CD4-positive, alpha-beta T cell (primary cell): Measurements from ENCODE around the gene RASAL2. TPM values are rescaled to one million over a fixed set of nuclear protein-coding genes. Genes with fewer than 3 reads are reported as not detected.
A peak's percentile ranks its signal among the peaks of the same experiment; 100 is the strongest.

ENCODE experiments used
- ATAC-seq: fragments of 200-7000 bp; cut with Tn5 transposase; one replicate; pipeline ENCODE4 v1.10.0; 2022; ENCODE audit warnings: mild to moderate bottlenecking; ENCODE audit not compliant: poor library complexity
- CTCF ChIA-PET: fragments of 350-600 bp; sonication (Branson Sonifier 250); formaldehyde crosslinking; loops from one replicate; lab custom pipeline; 2021; ENCODE audit warnings: antibody characterized with exemption, inconsistent platforms; lab: Charles Lee
- POLR2A ChIA-PET: fragments of 350-600 bp; sonication (Branson Sonifier 250); formaldehyde crosslinking; loops from one replicate; lab custom pipeline; 2021; ENCODE audit warnings: antibody characterized with exemption, inconsistent platforms; lab: Charles Lee
- DNase-seq, 14 experiments: peaks; one replicate each; pipeline ENCODE4 v3.0.0-alpha.2; 2013 to 2020; ENCODE audit warnings: mixed read lengths in 2 of 14
- H3K27ac ChIP-seq, 2 donors: one replicate each; pipeline versions ENCODE4 v1.5.1 to v1.7.0; 2013; ENCODE audit warnings: low read length in 2 of 2, low read depth in 1 of 2, mild to moderate bottlenecking in 1 of 2
- H3K27me3 ChIP-seq, 2 experiments: 1 replicate in 1 of 2; 2 replicates in 1 of 2; pipeline versions ENCODE4 v1.6.1 to v1.7.0; 2013; ENCODE audit warnings: low read length in 2 of 2, control low read depth in 1 of 2, mild to moderate bottlenecking in 1 of 2, moderate library complexity in 1 of 2; ENCODE audit not compliant: insufficient read depth in 2 of 2, control insufficient read depth in 1 of 2
- H3K36me3 ChIP-seq: one replicate; pipeline ENCODE4 v1.6.1; 2013; ENCODE audit warnings: low read length, control low read depth; ENCODE audit not compliant: insufficient read depth
- H3K4me1 ChIP-seq: one replicate; pipeline ENCODE4 v1.6.1; 2013; ENCODE audit warnings: low read length, control low read depth; ENCODE audit not compliant: insufficient read depth
- H3K4me3 ChIP-seq: one replicate; pipeline ENCODE4 v1.5.1; 2013; ENCODE audit warnings: mild to moderate bottlenecking, low read length, moderate library complexity
- H3K9me3 ChIP-seq, 2 experiments: 1 replicate in 1 of 2; 2 replicates in 1 of 2; pipeline versions ENCODE4 v1.6.1 to v1.7.0; 2013; ENCODE audit warnings: low read length in 2 of 2, mild to moderate bottlenecking in 2 of 2, control low read depth in 1 of 2, moderate library complexity in 1 of 2; ENCODE audit not compliant: control insufficient read depth in 1 of 2, insufficient read depth in 1 of 2
- H3K27ac Mint-ChIP-seq: one replicate; pipeline ENCODE4 v1.8.0; 2020; ENCODE audit warnings: mixed read lengths
- H3K27me3 Mint-ChIP-seq: one replicate; pipeline ENCODE4 v1.8.0; 2021; ENCODE audit warnings: mixed read lengths
- H3K36me3 Mint-ChIP-seq: one replicate; pipeline ENCODE4 v1.8.0; 2021; ENCODE audit warnings: low read depth, mixed read lengths
- H3K4me1 Mint-ChIP-seq: one replicate; pipeline ENCODE4 v1.8.0; 2021; ENCODE audit warnings: low read depth, mixed read lengths
- H3K4me3 Mint-ChIP-seq: one replicate; pipeline ENCODE4 v1.8.0; 2020; ENCODE audit warnings: mild to moderate bottlenecking, mixed read lengths
- H3K9me3 Mint-ChIP-seq: one replicate; pipeline ENCODE4 v1.8.0; 2020; ENCODE audit warnings: mixed read lengths
- intact Hi-C, 2 experiments: fragments of 100-400 bp; cut with DNase I in 1 of 2; cut with micrococcal nuclease in 1 of 2; formaldehyde crosslinking; loops; one replicate each; pipeline versions ENCODE4 v1.15.1 to v1.9.0; 2023 to 2025; cut with DNase I, micrococcal nuclease
- total RNA-seq, 174 experiments: library from RNA in 2 of 174; stranded (reverse) in 2 of 174; gene quantifications; one replicate each; pipeline ENCODE4 v1.2.3 and lab custom pipeline; 2021 to 2026
- TF ChIP-seq, protein P1 (sequence below): fragments of 200-600 bp; IDR thresholded peaks from one replicate; pipeline ENCODE4 v1.8.0; 2022; ENCODE audit warnings: antibody characterized with exemption, mild to moderate bottlenecking

RASAL2 gene
- total RNA-seq, 2 experiments from 2014 or later: 0.03 TPM; not detected in 1

DNA sequence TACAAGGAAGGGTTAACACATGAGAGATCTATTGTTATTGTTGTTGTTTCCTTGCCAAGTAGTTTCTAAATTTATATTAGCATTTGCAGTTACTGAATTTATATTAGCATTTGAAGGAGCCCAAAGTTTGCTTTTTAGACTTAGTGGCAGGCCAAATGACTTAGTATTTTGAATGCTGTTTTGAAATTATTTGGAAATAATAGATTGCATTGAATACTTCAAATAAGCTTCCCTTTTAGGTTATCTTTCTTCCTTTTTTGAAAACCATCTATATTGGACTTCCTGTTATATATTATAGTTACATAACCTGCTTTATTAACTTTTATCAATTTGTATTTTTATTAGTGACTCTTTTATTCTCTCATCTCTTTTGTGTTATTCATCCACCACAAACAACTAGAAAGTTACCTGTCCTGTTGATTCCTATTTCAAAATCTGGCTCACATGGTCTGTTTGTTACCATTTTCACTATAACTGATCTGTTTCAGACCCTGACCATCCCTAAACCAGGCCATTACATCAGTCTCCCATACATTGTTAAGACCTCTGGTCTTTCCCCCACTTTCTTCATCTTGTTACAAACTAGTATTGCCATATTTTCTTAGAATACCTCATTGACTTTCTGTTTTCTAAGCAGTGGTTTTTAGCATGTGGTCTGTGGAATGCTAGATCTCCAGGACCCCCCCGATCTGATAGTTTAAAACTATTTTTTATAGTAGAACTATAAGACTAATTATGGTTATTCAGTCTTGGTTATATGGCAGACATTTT is 185.2 kb downstream of the RASAL2 start:
- ATAC-seq: no peak
- no peak overlapping the region for H3K4me3 Mint-ChIP-seq
- no peaks in the 10 kb centered on the region for H3K27me3 Mint-ChIP-seq
- H3K27me3 ChIP-seq: no peaks in the 10 kb centered on the region
- intact Hi-C loops: no loop called here
- H3K36me3 Mint-ChIP-seq: no peaks in the 10 kb centered on the region
- no peaks in the 10 kb centered on the region for H3K4me1 Mint-ChIP-seq
- H3K9me3 ChIP-seq: peaks cover 0 to 3% of the 10 kb centered on the region in 2 experiments
- ChIA-PET POLR2A (no interaction called here), CTCF (no interaction called here)
- H3K4me1 ChIP-seq: no peaks in the 10 kb centered on the region
- DNase-seq: no peak
- no peak overlapping the region for H3K27ac Mint-ChIP-seq
- H3K4me3 ChIP-seq: no peak overlapping the region
- no peaks in the 10 kb centered on the region for H3K36me3 ChIP-seq
- no peak overlapping the region for H3K27ac ChIP-seq
- TF ChIP-seq, protein P1, sequence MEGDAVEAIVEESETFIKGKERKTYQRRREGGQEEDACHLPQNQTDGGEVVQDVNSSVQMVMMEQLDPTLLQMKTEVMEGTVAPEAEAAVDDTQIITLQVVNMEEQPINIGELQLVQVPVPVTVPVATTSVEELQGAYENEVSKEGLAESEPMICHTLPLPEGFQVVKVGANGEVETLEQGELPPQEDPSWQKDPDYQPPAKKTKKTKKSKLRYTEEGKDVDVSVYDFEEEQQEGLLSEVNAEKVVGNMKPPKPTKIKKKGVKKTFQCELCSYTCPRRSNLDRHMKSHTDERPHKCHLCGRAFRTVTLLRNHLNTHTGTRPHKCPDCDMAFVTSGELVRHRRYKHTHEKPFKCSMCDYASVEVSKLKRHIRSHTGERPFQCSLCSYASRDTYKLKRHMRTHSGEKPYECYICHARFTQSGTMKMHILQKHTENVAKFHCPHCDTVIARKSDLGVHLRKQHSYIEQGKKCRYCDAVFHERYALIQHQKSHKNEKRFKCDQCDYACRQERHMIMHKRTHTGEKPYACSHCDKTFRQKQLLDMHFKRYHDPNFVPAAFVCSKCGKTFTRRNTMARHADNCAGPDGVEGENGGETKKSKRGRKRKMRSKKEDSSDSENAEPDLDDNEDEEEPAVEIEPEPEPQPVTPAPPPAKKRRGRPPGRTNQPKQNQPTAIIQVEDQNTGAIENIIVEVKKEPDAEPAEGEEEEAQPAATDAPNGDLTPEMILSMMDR: no peak
- H3K9me3 Mint-ChIP-seq: no peaks in the 10 kb centered on the region

DNA sequence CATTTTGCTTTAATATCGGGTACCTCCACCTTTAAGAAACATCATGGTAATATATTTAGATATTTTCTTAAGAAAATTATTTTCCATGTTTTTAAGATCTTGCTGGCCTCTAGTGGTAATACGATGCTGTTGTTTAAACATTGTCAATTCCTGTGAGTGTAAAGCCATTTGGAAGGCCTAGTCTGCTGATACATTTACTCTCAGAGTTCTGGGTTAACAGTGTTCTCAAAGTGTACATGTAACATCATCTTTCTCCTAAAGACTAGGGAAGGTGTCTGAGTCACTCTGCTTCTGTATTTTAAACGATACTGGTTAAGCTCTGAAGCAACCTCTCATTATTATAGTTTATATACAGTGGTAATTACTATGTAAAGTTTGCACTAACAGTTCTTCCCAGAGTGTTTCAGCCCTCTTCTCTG is 189.1 kb downstream of the RASAL2 start:
- Histone ChIP-seq H3K9me3 (peaks cover 0 to 2% of the 10 kb centered on the region in 2 experiments), H3K4me1 (no peaks in the 10 kb centered on the region), H3K4me3 (no peak overlapping the region), H3K27me3 (no peaks in the 10 kb centered on the region), H3K27ac (no peak overlapping the region), H3K36me3 (no peaks in the 10 kb centered on the region)
- ChIA-PET CTCF (no interaction called here), POLR2A (no interaction called here)
- Mint-ChIP-seq H3K27me3 (no peaks in the 10 kb centered on the region), H3K27ac (no peak overlapping the region), H3K36me3 (no peaks in the 10 kb centered on the region), H3K9me3 (no peaks in the 10 kb centered on the region), H3K4me3 (no peak overlapping the region), H3K4me1 (no peaks in the 10 kb centered on the region)
- ATAC-seq: no peak
- TF ChIP-seq, protein P1: no peak
- DNase-seq: peak in 2 of 14 experiments; percentile 7 to 11
- intact Hi-C loops: no loop called here

GRCh38 chr1:178283409-178283808 is 189.5 kb downstream of the RASAL2 start:
- ChIA-PET CTCF (no interaction called here), POLR2A (no interaction called here)
- Mint-ChIP-seq H3K9me3 (no peaks in the 10 kb centered on the region), H3K36me3 (no peaks in the 10 kb centered on the region), H3K27me3 (no peaks in the 10 kb centered on the region), H3K4me1 (no peaks in the 10 kb centered on the region), H3K27ac (no peak overlapping the region), H3K4me3 (no peak overlapping the region)
- H3K4me3 ChIP-seq: no peak overlapping the region
- no peaks in the 10 kb centered on the region for H3K27me3 ChIP-seq
- TF ChIP-seq, protein P1: no peak
- no peaks in the 10 kb centered on the region for H3K36me3 ChIP-seq
- intact Hi-C loops: no loop called here
- H3K9me3 ChIP-seq: no peaks in the 10 kb centered on the region
- no peak for ATAC-seq
- H3K4me1 ChIP-seq: no peaks in the 10 kb centered on the region
- no peak overlapping the region for H3K27ac ChIP-seq
- peak in 2 of 14 experiments; percentile 14 to 17 for DNase-seq
